Stimulated activated CD8-positive, alpha-beta memory T cell treated with anti-CD3 and anti-CD28 coated beads, Interleukin-12 subunit alpha, Interleukin-12 subunit beta, amount 100 ng/mL, for 4 hours (primary cell): ENCODE results near the gene NTN4.
"Not testable (repeated sequence)": the region's sequence is repeated elsewhere in the genome, so short reads cannot be mapped to it uniquely, and the experiment has no call there.

Source experiments
- DNase-seq: peaks from one replicate; pipeline ENCODE4 v3.0.0-alpha.2; 2020; ENCODE audit warnings: low read depth

NTN4 gene

DNA sequence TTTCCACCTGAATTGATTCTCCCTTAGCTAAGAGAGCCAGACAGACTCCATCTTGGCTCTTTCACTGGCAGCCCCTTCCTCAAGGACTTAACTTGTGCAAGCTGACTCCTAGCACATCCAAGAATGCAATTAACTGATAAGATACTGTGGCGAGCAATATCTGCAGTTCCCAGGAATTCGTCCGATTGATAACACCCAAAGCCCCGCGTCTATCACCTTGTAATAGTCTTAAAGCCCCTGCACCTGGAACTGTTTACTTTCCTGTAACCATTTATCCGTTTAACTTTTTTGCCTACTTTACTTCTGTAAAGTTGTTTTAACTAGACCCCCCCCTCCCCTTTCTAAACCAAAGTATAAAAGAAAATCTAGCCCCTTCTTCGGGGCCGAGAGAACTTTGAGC lies 44.5 kb downstream of the NTN4 start:
- not testable (repeated sequence) for DNase-seq

DNA sequence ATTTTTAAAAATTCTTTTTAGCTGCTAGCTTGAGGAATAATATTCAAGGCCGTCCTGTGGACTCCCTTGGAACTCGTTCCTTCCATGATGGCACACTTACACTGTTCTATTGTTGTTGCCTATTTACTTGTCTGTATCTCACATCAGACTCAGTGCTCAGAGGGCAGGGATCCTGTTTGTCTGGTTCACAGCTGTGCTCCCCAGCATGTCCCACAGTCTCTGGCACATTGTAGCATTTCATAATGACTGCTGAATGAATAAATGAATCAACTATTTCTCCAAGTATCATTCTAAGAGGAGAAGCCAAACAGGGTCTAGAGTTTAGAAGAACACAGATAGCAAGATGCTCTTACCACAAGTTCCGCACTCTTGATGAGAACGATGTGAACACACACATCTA lies 48.0 kb downstream of the NTN4 start:
- no peak for DNase-seq

DNA sequence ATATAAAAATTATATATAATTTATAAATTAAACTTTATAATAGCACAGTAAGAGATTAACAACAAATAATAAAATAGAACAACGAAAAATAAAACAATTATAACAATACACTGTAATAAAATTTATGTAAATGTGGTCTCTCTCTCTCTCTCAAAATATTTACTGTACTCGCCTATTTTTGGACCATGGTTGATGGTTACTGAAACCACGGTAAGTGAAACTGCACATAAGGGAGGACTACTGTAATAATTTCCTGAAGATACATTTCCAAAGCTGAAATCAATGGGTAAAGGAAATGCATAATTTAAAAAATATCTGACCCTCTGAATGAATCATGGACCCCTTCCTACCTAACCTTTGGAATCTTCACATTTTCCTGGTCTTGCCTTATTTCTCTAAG lies 48.9 kb downstream of the NTN4 start:
- no peak for DNase-seq

DNA sequence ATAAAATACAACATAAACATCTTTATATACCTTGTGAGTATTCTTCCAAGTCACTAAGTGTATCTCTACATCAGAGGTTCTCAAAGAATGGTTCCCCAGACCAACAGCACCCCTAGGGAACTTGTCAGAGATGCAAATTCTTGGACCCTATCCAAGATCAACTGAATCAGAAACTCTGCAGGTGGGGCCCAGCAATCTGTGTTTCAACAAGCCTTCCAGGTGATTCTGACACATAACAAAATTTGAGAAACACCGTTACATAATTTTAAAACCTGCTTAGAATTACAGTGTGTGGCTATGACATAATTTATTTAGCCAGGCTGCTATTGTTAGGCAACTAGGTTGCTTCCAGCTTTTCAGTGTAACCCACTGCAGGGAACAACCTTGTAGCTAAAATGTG lies 49.8 kb downstream of the NTN4 start:
- DNase-seq: no peak

DNA sequence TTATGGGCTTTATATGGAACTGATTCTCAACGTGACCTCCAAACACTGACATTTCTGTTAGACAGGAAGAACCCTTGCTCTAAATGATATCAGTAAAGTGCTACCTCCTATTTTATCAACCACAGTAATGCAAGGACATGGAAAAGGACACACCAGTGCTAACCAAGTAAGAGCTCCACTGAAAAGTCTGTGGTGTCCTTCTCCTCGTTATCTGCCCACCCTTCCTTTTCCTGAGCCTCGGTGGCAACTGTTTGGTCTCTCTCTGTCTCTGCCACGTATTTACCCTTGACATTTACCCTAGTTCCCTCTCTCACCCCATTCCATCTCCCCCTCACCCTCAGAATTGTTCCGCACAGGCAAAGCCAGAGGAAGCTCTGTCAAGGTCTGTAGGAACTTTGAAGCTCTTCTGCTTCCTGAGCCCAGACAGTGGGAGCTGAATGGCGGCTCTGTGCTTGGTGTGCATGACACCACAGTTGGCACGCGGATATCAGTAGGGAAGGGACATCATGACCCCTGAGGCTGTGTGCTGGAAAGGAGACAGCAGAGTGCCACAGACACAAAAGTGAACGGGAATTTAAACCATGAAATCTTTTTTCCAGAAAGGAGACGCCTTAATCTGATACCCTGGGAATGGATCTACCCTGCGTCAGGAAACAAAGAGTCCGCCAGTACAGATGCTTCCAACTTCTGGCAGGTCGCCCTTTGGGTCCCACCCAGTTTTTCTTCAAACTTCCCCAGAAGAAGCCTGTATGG lies 50.8 kb downstream of the NTN4 start:
- DNase-seq: no peak

DNA sequence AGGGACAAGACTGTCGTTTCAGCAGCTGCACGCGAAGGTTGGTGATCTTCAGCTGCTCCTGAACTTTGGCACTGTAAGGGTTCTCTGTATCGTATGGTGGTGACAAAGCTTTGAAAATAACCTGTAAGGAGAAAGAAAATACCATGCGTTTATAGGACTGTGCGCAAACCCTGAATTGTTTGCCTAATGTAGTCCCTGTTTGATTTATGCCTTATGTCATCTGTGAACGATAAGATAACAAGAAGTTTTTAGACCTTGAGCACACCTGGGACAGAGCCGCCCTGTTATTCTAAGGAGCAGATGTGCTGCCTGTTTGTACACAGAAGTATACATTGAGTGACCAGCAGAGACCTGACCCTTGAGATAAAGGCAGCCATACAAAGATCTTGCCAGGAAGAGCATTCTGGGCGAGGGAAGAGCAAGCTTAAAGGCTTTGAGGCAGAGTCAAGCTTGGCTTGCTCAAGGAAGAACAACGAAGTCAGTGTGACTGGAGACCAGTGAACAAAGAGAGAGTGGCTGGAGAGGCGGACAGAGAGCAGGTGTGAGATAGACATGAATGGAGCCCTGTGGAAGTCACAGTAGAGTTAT lies 52.4 kb downstream of the NTN4 start:
- DNase-seq: no peak

DNA sequence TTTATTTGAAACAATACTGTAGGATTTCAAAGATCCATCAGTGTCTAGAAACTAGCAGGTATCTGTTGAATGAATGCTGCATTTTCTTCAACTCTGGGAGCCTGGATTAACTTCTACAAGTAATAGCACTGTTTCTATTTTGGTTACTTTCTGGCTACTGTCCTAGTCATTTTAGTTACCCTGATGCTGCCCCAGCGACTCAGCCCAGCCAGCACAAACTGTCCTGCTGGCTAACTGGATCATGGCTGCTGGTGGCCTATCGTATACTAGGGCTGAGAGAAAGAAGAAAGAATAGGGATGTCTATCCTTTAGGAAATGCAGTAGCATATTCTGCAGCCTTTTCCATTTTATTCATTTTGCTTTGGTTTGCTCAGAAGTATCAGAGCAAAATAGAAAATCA lies 53.9 kb downstream of the NTN4 start:
- DNase-seq: no peak

DNA sequence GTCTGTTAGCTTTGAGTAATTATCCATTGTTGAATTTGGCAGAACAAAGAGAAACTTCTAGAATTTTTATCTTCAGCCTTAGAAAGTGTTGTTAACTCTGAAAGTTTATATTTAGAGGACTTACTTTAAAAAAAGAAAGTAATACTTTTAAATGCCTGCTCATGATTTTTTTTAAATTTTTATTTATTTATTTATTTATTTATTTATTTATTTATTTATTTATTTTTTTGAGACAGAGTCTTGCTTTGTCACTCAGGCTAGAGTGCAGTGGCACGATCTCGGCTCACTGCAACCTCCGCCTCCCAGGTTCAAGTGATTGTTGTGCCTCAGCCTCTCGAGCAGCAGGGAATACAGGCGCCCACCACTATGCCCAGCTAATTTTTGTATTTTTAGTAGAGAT lies 54.8 kb downstream of the NTN4 start:
- DNase-seq: not testable (repeated sequence)

DNA sequence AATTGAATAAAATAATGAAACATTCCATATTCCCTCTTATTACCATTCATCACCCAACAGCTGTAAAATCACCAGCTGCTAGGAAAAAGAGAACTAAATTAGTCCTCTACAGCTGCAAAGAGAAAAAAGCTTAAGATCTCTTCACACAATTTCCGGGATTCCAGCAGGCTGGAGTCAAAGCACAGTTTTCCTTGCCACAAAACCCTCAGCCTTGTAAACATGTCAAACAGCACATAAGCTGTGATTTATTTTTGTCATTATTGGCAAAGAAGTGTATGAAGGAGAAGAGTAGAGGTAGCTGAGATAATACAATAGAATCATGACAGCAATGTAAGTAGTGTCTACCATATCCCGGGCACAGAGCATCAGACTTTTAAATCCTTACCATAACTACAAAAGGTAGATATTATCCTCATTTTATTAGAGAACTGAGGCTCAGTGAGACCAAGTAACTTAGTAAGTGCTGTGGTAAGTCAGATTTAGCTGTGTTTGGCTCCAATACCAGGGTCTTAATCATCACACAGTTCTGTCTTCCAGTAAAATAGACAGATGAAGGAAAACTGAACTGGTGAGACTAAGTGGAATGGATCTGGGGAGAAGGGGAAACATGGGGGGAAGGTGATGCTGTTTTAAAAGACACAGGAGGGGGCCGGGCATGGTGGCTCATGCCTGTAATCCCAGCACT lies 57.3 kb downstream of the NTN4 start:
- no peak for DNase-seq

DNA sequence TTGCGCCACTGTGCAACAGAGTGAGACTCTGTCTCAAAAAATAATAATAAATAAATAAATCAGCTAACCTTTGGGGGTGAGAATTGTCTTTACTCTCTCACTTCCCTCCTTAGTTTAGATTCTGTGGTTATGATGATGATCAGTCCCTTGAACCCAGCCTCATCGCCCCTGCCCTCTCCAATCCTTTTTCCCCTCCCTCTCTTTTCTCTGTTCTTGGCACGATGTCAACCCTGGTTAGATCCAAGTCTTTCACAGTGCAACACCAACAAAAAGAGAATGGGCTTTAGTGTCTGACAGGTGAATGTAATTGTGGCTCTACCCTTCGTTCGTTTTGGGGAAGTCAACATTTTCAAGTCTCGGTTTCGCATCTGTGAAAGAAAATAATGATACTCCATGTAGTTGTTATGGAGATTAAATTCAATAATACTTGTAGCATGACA lies 59.0 kb downstream of the NTN4 start:
- no peak for DNase-seq

DNA sequence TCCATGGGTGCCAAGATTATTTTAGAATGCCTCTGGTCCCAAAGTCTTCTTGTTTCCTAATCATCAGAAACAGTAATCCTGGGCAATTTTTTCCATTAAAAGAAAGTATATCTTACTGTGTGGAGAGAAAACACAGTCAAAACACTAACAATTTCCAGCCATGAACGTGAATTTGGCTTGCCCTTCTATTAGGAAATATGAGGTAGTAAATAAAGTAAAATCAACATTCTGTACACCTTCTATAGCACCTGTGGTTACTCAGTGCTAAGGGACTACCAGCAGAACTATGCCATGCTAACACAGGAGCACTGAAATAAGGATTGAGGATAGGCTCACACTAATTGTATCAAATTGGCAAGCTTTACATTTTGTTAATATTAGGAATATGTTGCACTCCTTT lies 60.1 kb downstream of the NTN4 start:
- DNase-seq: no peak

DNA sequence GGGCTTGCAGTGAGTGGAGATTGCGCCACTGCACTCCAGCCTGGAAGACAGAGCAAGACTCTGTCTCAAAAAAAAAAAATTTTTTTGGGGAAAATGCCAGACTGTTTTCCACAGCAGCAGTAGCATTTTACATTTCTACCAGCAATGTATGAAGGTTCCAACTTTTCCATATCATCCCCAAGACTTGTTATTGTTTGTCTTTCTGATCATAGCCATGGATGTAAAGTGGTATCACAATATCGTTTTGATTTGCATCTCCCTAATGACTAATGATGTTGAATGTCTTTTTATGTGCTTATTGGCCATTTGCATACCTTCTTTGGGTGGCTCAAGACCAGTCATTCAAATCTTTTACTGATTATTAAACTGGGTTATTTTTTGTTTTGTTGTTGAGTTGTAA lies 63.7 kb downstream of the NTN4 start:
- DNase-seq: no peak

DNA sequence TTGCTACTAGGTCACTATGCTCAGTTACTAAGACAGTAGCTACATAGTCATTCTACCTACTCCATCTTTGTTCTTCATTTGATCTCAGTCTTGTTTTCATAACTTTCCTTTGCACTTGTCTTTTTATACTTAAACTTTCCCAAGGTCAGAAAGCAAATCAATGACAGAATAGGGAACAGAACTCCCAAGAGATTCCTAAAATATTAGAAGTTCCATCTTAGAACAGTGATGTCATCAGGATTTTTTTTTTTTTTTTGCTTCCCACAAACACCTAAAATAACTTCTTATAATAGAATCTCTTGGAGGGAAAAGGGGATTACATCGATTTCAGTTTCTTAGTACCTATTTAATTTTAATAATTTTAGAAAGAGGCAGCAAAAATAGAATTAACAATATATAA lies 65.8 kb downstream of the NTN4 start:
- no peak for DNase-seq

DNA sequence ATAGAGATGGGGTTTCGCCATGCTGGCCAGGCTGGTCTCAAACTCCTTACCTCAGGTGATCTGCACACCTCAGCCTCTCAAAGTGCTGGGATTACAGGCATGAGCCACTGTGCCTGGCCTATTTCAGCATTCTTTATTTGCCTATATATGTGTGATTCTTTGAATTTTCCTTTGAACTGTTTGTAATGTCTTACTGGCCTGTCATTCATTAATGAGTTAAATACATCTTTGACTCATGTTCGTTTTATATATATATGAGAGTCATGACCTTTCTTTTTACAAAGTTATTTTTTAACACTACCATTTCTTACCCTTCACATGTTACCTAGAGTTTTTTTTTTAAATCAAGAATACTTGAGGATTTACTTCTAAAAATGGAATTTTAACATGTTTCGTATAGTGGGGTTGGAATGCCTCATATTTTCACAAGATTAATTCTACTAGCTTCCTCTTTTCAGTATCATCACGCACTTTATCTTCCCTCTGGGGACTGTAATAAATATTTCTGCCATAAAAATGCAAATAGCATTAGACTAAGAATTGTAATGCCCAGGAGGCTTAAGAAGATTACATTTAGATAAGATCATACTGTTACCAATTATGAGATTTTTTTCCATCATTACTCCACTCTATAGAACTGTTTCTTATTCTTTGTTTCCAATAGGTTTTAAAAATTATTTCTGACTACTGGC lies 66.7 kb downstream of the NTN4 start:
- DNase-seq: no peak

DNA sequence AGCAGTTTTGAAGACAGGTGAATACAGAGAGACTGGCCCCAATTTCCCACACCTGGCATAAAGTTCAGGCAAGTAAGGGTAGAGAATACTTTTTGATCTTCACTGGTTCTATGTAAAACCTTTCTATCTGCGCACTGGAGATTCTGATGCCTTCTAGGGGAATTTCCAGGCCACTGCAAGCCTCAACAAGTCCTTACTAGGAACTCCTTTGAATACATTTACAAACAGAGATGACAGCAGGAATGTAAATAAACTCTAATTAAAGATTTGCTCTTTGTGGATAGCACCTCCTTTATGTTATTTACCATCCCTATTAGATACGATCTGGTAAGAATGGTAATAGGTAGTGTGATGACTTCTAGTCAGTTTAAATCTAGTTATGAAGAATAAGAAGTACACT lies 69.2 kb downstream of the NTN4 start:
- no peak for DNase-seq

DNA sequence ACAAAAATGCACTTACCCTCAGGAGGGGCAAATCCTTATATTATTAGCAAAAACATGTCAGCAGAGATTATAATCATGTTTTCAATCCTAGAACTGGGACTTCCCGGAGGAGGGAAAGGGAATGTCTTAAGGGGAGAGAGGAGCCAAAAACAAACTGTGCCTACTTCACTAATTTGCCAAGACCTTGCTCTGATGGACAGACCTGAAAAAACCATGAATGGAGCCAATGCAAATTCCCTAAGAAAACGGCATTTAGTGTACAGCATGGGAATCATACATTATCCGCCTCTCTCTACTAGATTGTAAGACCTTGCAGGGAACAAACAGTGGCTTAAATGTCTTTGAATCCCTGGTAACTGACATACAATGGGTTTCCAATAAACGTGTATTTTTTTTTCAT lies 70.4 kb downstream of the NTN4 start:
- no peak for DNase-seq

DNA sequence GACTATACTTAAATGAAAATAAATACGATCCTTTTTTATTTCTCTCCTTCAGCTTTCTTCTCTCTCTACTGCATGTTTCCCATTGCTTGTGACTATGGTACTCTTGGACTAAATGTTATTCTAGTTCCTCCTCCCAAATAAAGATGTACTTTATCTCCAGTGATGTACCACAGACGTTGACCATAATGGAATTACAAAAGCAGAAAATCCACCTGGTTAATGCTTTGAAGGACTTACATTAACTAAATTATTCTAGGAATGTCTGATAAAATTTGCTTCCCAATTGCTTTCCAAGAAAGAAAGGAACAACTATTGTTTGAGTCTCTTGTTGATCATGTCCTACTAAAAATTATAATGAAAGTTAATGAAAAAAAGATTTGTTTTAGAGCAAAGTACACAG lies 71.8 kb downstream of the NTN4 start:
- no peak for DNase-seq

DNA sequence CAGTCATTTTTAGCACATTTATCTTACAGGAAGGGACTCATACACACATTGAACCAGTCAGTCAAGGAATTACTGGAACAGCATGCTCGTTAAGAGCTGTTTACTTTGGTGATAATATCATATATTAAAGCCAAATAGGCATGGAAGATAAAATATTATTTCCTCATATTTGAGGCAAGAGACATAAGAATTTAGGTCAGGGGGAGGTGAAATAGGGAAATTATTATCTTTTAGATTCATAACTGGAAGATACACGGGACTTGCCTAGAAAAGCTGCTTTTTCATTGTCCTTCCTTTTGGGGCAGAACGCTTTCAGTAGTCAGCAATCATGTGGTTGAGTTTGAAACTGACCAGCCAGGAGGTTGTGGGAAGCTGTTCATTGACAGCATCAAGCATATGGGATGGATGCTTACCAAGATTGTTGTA lies 72.5 kb downstream of the NTN4 start:
- no peak for DNase-seq

DNA sequence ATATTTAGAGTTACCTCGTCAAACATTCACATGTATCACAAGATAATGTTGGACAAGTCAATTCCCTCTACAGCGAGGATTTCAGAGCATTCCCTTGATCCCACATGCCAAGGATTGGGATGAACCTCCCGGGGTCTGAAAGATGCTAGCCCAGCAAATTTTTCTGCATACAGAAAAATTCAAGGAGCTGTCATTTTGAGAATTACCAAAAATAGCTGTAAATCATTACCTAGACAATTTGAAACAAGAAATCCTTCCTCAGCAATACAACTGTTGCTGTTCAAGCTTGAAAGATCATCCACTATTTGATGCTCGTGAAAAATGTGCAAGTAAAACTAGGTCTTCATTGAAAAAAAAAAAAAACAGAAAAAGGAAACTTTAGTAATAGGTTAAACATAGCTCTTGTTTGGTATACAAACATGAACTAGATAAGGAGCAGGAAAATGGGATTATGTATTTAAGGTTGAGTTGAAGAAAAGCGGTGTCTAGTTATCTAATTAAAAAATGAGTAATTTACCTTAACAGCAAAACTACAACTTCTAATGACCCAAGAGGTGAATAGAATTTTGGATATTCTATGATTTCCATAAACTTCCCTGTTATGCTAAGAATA lies 73.1 kb downstream of the NTN4 start:
- no peak for DNase-seq

DNA sequence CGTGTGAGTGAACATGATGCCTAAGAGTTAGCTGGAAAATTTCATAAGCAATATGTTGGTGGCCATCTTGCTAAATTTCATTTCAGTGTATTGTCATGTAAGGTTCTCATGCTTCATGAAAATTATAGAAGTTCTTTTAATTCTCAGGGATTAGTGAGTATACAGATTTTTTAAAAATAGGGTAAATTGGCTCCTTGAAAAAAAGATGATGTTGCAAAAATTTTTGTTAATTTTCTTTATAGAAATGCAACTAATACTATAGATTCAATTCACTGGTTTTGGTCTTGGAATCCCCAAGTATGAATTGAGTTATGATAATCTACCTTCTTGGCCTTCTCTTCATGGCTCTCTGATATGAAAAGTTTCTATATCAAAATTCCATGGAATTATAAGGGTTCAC lies 75.4 kb downstream of the NTN4 start:
- DNase-seq: no peak

DNA sequence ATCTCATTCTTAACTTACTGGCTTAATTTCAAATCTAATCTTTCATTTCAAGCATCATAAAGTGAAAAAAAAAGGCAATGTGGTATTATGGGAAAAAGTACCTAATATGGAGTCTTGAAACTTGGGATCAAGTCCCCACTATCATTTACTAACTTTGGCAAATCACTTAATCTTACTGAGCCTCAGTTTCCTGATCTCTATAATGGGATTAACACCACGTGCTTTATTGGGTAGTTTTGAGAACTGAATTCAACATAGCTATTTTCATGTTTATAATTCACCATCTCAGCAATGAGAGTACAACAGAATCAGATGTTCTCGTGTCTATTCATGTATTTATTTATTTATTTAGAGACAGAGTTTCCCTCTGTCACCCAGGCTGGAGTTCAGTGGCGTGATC lies 78.3 kb downstream of the NTN4 start:
- DNase-seq: no peak

DNA sequence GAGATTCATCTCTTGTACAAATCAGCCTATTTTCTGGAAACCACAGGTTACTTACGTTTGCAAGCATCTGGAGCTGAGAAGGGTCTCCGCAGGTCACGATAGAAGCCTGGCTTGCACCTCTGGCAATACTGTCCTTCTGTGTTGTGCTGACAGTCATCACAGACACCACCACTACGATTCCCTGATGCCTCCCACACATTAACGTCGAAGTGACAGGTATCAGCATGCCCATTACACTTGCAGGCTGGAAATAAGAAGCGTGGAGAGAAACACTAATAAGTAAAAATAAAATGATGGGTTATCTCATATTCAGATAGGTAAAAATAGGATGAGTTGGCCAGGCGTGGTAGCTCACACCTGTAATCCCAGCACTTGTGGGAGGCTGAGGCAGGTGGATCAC lies 80.2 kb downstream of the NTN4 start:
- DNase-seq: no peak

DNA sequence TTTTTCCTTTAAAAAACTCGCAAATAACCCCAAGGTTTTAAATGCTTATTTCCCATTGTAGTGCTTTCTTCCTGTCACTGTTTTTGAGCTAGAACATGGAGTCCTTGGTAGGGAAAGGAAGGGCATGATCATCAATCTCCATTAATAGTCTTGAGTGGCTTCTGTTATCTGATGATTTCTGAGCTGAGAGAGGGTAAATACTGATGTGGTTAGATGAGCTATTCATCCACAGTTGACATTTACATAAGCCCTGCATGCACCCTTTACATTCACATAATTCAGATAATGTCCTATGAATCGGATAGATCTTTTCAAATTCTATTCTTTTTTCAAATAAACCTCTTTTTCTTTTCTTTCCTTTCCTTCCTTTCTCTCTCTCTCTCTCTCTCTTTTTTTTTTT lies 81.4 kb downstream of the NTN4 start:
- DNase-seq: no peak
